Measurements from ENCODE around the gene SOCS2.

GRCh38 chr12:93571925-93572711 lies at the start of gene SOCS2:
- TF ChIP-seq POLR2A (IDR thresholded peaks at IDR 0.05) (no peak), CTCF (IDR thresholded peaks at IDR 0.05) (no peak)
